SK-N-SH (cell line): ENCODE data around the gene WWOX.

Experiments
- EP300 ChIP-seq, 2 experiments: IDR thresholded peaks; 2 replicates each; pipeline versions ENCODE4 v1.4.0 to v1.6.1; 2012; ENCODE audit warnings: borderline replicate concordance in 1 of 2, low read depth in 1 of 2, low read length in 1 of 2
- GABPA ChIP-seq: IDR thresholded peaks from 2 replicates; pipeline ENCODE4 v1.4.0; 2012; ENCODE audit warnings: low read depth, mild to moderate bottlenecking
- GATA2 ChIP-seq: sonication (generic); formaldehyde crosslinking; IDR thresholded peaks from 2 replicates; pipeline ENCODE4 v1.5.0; 2020; ENCODE audit warnings: mild to moderate bottlenecking, missing genetic modification reagents
- RAD21 ChIP-seq: IDR thresholded peaks from 2 replicates; pipeline ENCODE4 v1.6.1; 2012; ENCODE audit warnings: mild to moderate bottlenecking, low read length
- REST ChIP-seq: IDR thresholded peaks from 2 replicates; pipeline ENCODE4 v1.6.1; 2012; ENCODE audit warnings: mild to moderate bottlenecking, low read depth, low read length, moderate library complexity
- YY1 ChIP-seq: IDR thresholded peaks from 2 replicates; pipeline ENCODE4 v1.4.0; 2012; ENCODE audit warnings: low read depth, mild to moderate bottlenecking
- TF ChIP-seq, protein P1 (sequence below): fragments of 200-600 bp; sonication (generic); IDR thresholded peaks from 2 replicates; pipeline ENCODE4 v1.6.1; 2017; ENCODE audit warnings: antibody characterized with exemption, mild to moderate bottlenecking, moderate library complexity

- TF ChIP-seq, protein P1, sequence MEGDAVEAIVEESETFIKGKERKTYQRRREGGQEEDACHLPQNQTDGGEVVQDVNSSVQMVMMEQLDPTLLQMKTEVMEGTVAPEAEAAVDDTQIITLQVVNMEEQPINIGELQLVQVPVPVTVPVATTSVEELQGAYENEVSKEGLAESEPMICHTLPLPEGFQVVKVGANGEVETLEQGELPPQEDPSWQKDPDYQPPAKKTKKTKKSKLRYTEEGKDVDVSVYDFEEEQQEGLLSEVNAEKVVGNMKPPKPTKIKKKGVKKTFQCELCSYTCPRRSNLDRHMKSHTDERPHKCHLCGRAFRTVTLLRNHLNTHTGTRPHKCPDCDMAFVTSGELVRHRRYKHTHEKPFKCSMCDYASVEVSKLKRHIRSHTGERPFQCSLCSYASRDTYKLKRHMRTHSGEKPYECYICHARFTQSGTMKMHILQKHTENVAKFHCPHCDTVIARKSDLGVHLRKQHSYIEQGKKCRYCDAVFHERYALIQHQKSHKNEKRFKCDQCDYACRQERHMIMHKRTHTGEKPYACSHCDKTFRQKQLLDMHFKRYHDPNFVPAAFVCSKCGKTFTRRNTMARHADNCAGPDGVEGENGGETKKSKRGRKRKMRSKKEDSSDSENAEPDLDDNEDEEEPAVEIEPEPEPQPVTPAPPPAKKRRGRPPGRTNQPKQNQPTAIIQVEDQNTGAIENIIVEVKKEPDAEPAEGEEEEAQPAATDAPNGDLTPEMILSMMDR, result no peak
- TF ChIP-seq YY1 (no peak), GABPA (no peak), REST (no peak), GATA2 (CRISPR knock-in tag) (no peak), EP300 (IDR thresholded peaks at IDR 0.05; ENCODE audit: borderline replicate concordance in 1 of 2, low read depth in 1 of 2, low read length in 1 of 2) (no peak), RAD21 (no peak)
These were observed 643.2 kb downstream of the WWOX start for GRCh38 chr16:78742501-78743283.
